SK-N-MC (cell line): Measurements from ENCODE around the gene LIN28A.

Experiments
- DNase-seq: peaks from one replicate; pipeline ENCODE4 v3.0.0-alpha.2; 2011; ENCODE audit warnings: low read depth, low spot score
- H3K27ac ChIP-seq: fragments of 200-600 bp; sonication (generic); 2 replicates; pipeline ENCODE4 v1.5.1; 2016; ENCODE audit warnings: mixed run types
- H3K36me3 ChIP-seq: fragments of 200-600 bp; sonication (generic); 2 replicates; pipeline ENCODE4 v1.6.1; 2017; ENCODE audit warnings: antibody characterized with exemption, low read length, mixed read lengths; ENCODE audit not compliant: insufficient read depth
- H3K4me3 ChIP-seq: fragments of 200-600 bp; sonication (generic); 2 replicates; pipeline ENCODE4 v1.5.1; 2016
- H3K9ac ChIP-seq: fragments of 200-600 bp; sonication (generic); 2 replicates; pipeline ENCODE4 v1.8.0; 2017; ENCODE audit warnings: mixed run types, mixed read lengths; ENCODE audit not compliant: insufficient read length
- H3K9me3 ChIP-seq: fragments of 200-600 bp; sonication (generic); 2 replicates; pipeline ENCODE4 v1.6.1; 2017; ENCODE audit warnings: low read depth, mild to moderate bottlenecking, antibody characterized with exemption, low read length, moderate library complexity, mixed read lengths
- EZH2 ChIP-seq: fragments of 200-600 bp; sonication (generic); IDR thresholded peaks from one replicate; pipeline ENCODE4 v1.6.1; 2017; ENCODE audit warnings: antibody characterized with exemption
- FOXP2 ChIP-seq: optimal IDR thresholded peaks from 2 replicates; pipeline ENCODE3; 2011; ENCODE audit warnings: mild to moderate bottlenecking, moderate library complexity; ENCODE audit not compliant: insufficient read depth; ENCODE audit errors: extremely low read length, control extremely low read depth
- POLR2AphosphoS5 ChIP-seq: IDR thresholded peaks from 2 replicates; pipeline ENCODE4 v1.6.1; 2012; ENCODE audit warnings: mild to moderate bottlenecking, low read depth, low read length, borderline replicate concordance

The LIN28A gene

DNA sequence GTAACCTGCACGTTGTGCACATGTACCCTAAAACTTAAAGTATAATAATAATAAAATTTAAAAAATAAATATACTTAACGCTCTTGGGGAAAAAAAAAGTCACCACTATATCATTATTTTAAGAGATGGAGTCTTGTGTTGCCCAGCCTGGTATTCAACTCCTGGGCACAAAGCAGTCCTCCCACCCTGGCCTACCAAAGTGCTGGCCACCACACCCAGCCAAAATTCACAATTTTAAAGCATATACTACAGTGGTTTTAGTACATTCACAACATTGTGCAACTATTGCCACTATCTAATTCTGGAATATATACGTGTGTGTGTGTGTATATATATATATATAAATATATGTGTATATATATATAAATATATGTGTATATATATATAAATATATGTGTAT lies 67.5 kb downstream of the LIN28A start:
- TF ChIP-seq FOXP2 (no peak), POLR2AphosphoS5 (no peak; the same call in 1 of the 2 replicates), EZH2 (no peak)
- Histone ChIP-seq H3K4me3 (no peak overlapping the region), H3K9ac (no peak overlapping the region), H3K36me3 (peaks cover 52% of the 10 kb centered on the region), H3K27ac (no peak overlapping the region), H3K9me3 (no peaks in the 10 kb centered on the region)
- no peak for DNase-seq

DNA sequence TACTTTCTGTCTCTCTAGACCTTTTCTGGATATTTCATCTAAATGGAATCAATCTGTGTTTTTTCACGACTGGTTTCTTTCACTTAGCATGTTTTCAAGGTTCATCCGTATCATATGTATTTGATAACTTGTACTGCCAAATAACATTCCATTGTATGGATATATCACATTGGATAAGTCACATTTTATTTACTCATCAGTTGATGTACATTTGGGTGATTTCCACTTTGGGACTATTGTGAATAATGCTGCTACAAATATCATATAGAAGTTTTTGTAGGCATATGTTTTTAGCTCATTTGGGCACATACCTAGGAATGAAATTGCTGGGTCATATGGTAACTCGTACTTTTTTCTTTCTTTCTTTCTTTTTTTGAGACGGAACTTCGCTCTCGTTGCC lies 68.4 kb downstream of the LIN28A start:
- H3K27ac ChIP-seq, result no peak overlapping the region
- H3K4me3 ChIP-seq, result no peak overlapping the region
- peaks cover 44% of the 10 kb centered on the region for H3K36me3 ChIP-seq
- no peak for TF ChIP-seq EZH2
- TF ChIP-seq POLR2AphosphoS5, result no peak
- TF ChIP-seq FOXP2, result no peak
- no peak for DNase-seq
- H3K9ac ChIP-seq, result no peak overlapping the region
- H3K9me3 ChIP-seq, result no peaks in the 10 kb centered on the region
